ENCODE results near the gene B3GALT2.
"Not testable (repeated sequence)": the region's sequence is repeated elsewhere in the genome, so short reads cannot be mapped to it uniquely, and the experiment has no call there.

B3GALT2 gene, protein sequence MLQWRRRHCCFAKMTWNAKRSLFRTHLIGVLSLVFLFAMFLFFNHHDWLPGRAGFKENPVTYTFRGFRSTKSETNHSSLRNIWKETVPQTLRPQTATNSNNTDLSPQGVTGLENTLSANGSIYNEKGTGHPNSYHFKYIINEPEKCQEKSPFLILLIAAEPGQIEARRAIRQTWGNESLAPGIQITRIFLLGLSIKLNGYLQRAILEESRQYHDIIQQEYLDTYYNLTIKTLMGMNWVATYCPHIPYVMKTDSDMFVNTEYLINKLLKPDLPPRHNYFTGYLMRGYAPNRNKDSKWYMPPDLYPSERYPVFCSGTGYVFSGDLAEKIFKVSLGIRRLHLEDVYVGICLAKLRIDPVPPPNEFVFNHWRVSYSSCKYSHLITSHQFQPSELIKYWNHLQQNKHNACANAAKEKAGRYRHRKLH

GRCh38 chr1:193185901-193186731 is at the start of gene B3GALT2:
Gene B3GALT2, minus strand, starts transcription at chr1:193186613. Its CDS starts 5,051 bp downstream, at chr1:193181562.
- no peak for FAIRE-seq

DNA sequence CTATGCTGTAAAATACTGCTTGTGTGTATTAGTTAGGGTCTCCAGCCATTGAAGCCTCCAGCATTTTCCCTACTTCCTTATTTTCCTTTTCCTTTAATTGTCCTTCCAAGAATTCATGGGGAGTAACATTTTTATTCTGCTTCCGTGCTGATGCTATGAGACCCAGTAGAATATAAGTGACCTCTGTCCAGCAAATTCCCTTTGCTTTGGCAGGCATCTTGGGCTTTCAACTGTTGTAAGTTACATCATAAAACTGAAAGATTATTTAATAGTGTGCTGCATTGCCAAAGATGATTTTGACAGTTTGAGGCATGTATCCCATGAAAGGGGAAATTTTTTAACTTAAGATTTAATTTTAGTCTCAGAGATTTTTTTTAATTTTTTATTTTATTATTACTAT is 48.1 kb upstream of the B3GALT2 start:
- no peak for FAIRE-seq

DNA sequence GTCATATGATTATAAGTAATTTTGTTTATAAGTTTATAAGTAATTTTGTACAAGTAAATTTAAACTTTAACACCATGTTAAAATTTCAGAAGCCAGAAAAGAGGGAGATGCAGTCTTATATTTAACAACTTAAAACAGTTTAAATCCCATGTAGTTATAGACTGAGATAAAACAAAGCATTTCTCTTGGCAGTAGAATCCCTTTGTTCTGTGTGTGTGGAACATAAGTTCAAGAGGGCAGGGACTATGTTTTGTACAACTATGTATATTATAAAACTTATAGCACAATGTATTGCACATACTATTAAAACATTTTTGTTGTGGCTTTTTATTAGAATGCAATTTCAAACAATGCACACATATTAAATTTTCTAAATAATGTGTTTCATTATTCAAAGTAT is 44.7 kb upstream of the B3GALT2 start:
- FAIRE-seq, result not testable (repeated sequence)

- FAIRE-seq, result no peak
Measured at GRCh38 chr1:193229136-193229535, 42.7 kb upstream of the B3GALT2 start.

DNA sequence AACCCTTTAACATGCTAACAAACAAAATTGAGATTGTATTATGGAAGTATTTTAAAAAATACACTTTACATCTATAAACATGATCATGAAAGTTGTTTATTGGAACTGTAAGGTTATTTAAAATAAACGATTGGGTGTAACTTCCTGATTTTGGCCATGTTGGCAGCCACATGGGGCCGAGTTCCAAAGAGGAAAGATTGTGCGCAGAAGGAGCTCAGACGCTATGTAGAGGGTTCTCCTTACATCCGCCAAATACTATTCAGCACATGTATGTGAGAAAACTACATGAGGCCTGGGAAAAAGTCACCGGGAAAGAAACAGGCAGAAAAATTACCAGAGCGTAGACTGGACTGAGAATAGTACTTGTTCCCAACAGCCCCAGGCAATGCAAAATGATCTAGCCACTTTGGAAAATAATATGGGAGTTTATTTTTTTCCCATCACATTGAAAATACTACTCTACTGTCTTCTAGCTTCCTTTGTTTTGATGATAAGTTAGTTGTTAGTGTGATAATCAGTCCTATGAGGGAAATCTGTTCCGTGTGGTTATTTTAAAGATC is 35.7 kb upstream of the B3GALT2 start:
- no peak for FAIRE-seq

GRCh38 chr1:193221651-193222050 is 35.2 kb upstream of the B3GALT2 start:
- FAIRE-seq, result no peak

- FAIRE-seq, result no peak
Measured at GRCh38 chr1:193219391-193219790, 33.0 kb upstream of the B3GALT2 start.

DNA sequence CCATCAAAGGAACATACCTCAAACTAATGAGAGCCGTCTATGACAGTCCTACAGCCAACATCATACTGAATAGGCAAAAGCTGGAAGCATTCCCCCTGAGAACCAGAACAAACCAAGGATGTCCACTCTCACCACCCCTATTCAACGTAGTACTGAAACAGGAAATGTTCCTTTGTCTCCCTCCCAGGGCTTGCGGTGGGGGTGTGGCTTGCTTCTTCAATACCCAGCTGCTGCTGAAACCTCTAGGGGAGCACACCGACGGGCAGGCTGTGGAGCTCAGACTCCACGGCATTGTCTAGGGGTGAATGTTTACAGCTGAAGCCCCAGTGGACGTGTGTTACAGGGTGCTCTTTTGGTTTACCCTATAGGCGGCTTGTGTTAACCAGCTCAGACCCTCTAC is 30.5 kb upstream of the B3GALT2 start:
- FAIRE-seq, result no peak

GRCh38 chr1:193213998-193214397 is 27.6 kb upstream of the B3GALT2 start:
- FAIRE-seq, result no peak

DNA sequence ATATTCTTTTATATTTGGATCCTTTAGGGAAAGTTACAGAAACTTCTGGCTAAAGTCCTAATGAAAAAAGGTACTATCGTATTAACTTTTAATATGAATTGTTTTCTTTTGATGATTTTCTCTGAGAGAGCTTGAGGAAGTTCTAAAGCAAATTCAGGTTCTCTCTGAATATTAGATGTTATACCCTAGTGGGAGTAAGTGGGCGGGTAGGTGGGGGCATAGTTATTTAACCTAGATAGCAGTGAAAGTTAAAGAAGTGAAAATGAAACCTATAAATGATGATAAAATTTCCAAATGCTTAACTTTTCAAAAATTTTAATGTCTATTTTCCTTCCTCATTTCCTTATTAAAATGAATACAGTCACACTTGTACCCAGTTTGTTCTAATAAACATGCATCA is 26.2 kb upstream of the B3GALT2 start:
- no peak for FAIRE-seq

DNA sequence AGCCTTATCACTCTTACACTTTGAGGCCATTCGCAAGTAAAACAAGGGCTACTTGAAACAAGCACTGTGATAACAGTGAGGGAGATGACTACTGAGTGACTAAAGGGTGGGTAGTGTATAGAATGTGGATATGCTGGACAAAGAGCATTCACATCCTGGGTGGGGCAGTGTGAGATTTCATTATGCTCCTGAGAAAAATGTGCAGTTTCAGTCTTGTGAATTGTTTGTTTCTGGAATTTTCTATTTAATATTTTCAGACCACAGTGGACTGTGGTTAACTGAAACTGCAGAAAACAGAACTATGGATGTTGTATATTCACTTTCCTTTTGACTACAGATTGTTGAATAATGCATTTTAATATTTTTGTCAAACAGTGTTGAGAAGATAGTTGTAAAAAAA is 25.1 kb upstream of the B3GALT2 start:
- FAIRE-seq, result no peak

- FAIRE-seq, result no peak
Measured at GRCh38 chr1:193210996-193211395, 24.6 kb upstream of the B3GALT2 start.

- FAIRE-seq, result no peak
Measured at GRCh38 chr1:193201021-193201420, 14.6 kb upstream of the B3GALT2 start.

GRCh38 chr1:193199940-193200339 is 13.5 kb upstream of the B3GALT2 start:
- no peak for FAIRE-seq

DNA sequence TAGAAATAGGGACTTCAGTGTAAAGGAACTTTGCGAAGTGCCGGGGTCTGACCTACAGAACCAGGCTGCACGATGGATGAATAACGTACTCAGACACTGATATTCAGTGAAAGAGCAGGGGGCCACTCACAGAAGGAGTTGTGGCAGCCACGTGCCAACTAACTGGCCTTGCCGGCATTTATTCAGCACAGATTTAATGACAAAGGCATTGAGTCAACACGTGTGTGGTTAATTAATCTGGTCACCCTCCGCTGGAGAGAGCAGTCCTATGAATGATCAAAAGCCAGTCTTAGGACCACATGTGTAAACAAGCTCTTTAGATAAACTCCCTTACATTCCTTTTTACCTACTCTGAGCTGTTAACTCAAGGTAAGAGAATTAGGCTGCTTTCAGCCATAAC is 6.2 kb upstream of the B3GALT2 start:
- no peak for FAIRE-seq

- no peak for FAIRE-seq
Measured at GRCh38 chr1:193190096-193190744, 3.8 kb upstream of the B3GALT2 start.

DNA sequence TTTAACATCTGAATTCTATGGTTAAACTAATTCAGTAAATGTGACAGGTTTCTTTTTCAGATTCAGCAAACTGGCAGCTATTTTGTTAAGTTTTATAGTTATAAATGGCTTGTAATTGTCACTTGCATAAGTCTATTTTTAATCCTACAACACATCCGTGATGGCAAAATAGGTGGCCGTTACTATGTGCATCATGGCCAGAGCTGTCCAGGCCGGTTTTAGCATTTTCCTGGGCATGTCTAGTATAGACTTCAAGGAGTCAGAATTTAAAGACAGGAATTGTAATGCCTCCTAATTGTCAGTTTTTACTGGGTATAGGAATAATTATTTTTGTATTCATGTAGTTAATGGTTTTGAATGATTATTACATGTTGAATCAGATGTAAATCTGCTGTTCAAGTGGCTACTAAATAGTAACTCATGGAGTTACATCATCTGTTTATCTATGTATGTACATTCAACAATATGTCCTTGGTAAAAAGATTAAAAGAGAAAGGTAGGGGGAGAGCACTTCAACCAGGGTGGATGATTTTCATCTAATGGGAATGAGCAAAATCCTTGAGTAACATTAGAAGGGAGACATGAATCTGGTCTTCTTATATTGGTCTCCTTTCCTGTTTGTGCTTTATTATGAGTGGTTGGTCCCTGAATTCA is 3.2 kb upstream of the B3GALT2 start:
- FAIRE-seq, result no peak

DNA sequence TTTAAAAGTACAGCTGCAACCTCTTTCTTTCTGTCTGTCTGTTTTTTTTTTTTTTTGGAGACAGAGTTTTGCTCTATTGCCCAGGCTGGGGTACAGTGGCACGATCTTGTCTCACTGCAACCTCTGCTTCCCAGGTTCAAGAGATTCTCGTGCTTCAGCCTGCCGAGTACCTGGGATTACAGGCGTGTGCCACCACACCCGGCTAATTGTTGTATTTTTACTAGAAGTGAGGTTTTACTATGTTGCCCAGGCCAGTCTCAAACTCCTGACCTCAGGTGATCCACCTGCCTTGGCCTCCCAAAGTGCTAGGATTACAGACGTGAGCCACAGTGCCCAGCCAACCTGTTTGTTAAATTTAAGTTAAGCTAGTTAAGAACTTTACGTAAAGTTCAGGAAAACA is 2.5 kb upstream of the B3GALT2 start:
- FAIRE-seq, result not testable (repeated sequence)

DNA sequence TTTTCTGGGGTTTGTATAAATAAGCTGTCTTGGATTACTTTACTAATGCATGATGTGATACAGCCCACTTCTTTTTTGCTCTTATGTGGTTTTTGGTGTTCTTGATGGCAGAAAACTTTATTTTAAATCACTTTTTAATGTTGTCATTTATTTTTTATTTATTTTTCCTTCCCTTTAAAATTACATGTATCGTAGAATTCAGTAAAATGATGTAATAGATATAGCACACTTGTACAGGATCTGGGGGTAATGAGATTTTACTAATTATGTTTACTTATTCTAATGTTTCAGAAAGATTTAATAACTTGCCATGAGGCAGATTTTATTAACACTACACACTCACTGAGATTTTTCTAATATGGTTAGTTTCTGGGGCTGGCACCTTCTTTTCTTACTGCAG is 701 bp upstream of the B3GALT2 start:
- FAIRE-seq, result no peak

GRCh38 chr1:193185211-193185610 is 1.2 kb downstream of the B3GALT2 start:
- no peak for FAIRE-seq

- FAIRE-seq, result no peak
Measured at GRCh38 chr1:193184776-193185175, 1.6 kb downstream of the B3GALT2 start.

DNA sequence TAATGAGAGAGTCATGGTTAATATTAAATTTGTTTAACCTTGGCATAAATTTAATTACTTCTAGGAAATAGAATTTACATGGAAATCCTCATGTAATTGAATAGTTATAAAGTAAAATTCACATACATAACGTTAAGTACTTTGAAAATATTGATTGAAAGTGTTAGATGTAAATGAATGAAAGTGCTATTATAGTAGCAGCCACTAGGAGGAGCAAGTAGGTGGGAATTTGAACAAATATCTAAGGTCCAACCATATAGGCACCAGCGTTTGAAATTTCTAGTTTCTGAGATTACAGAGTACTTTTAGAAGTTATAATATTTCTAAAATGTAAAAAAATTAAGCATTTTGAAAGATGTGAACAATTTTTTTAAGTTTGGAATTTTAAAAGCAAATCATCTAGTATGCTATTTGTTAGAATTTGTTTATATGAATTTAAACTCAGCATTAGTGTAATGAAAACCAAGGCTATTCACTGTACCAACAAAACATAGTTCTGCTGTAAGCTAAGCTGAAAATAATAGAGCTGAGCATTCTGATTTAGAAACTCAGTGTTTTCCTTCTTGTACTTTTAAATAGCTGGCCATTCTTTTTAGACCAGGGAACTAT is 3.3 kb downstream of the B3GALT2 start:
- peak; percentile 92 for FAIRE-seq
